IMR-90 (cell line): Measurements from ENCODE around the gene PNKD. TPM values are rescaled to one million over a fixed set of nuclear protein-coding genes. Genes with fewer than 3 reads are reported as not detected.
A peak's percentile ranks its signal among the peaks of the same experiment; 100 is the strongest.

ENCODE experiments used
- ATAC-seq: fragments of 200-7000 bp; cut with Tn5 transposase; 2 replicates; pipeline ENCODE4 v1.9.1; 2020; ENCODE audit warnings: low read depth, mild to moderate bottlenecking, moderate library complexity
- BruUV-seq: library from RNA; stranded (reverse); fragments of 400-500 nt; replicated peaks from 2 replicates; lab custom pipeline; 2021; lab: Mats Ljungman, UMichigan
- CTCF ChIA-PET: fragments of 300-600 bp; formaldehyde crosslinking; extraction: SDS; loops from one replicate; lab custom pipeline; 2021; ENCODE audit warnings: antibody characterized with exemption; lab: Yijun Ruan, JAX
- POLR2A ChIA-PET: fragments of 300-600 bp; sonication (Branson Sonifier 250); formaldehyde crosslinking; loops from one replicate; lab custom pipeline; 2022; ENCODE audit warnings: antibody characterized with exemption; ENCODE audit not compliant: unreplicated experiment; lab: Charles Lee
- DNase-seq: peaks from one replicate; pipeline ENCODE4 v3.0.0; 2013
- H2AFZ ChIP-seq: replicated peaks from 2 replicates; pipeline ENCODE3; 2013; ENCODE audit warnings: low read length, mild to moderate bottlenecking; ENCODE audit not compliant: poor library complexity
- H2AK5ac ChIP-seq: 2 replicates; pipeline ENCODE4 v1.6.1; 2013; ENCODE audit warnings: low read depth, low read length, inconsistent platforms
- H2AK9ac ChIP-seq: replicated peaks from 2 replicates; pipeline ENCODE3; 2013; ENCODE audit warnings: mild to moderate bottlenecking, low read depth, low read length, moderate library complexity; ENCODE audit not compliant: poor library complexity
- H2BK120ac ChIP-seq: 2 replicates; pipeline ENCODE4 v1.6.1; 2013; ENCODE audit warnings: low read depth, low read length, inconsistent platforms
- H2BK15ac ChIP-seq: 3 replicates; pipeline ENCODE4 v1.6.1; 2013; ENCODE audit warnings: low read depth, low read length, inconsistent platforms
- H2BK20ac ChIP-seq: 2 replicates; pipeline ENCODE4 v1.6.1; 2013; ENCODE audit warnings: low read depth, mild to moderate bottlenecking, inconsistent platforms, low read length, moderate library complexity
- H2BK5ac ChIP-seq: 2 replicates; pipeline ENCODE4 v1.6.1; 2013; ENCODE audit warnings: mild to moderate bottlenecking, low read depth, low read length, inconsistent platforms; ENCODE audit not compliant: poor library complexity, severe bottlenecking
- H3K14ac ChIP-seq: replicated peaks from 2 replicates; pipeline ENCODE4 v1.6.1; 2013; ENCODE audit warnings: low read depth, low read length, inconsistent platforms
- H3K18ac ChIP-seq: 2 replicates; pipeline ENCODE4 v1.6.1; 2013; ENCODE audit warnings: low read depth, low read length, control low read depth
- H3K23ac ChIP-seq: 2 replicates; pipeline ENCODE4 v1.6.1; 2013; ENCODE audit warnings: low read depth, low read length, inconsistent platforms
- H3K27ac ChIP-seq: 2 replicates; pipeline ENCODE4 v1.5.1; 2013; ENCODE audit warnings: mild to moderate bottlenecking, control low read depth, low read length; ENCODE audit not compliant: insufficient read depth
- H3K27me3 ChIP-seq: 2 replicates; pipeline ENCODE4 v1.6.1; 2013; ENCODE audit warnings: low read length; ENCODE audit not compliant: control insufficient read depth, insufficient read depth
- H3K36me3 ChIP-seq: 2 replicates; pipeline ENCODE4 v1.6.1; 2013; ENCODE audit warnings: low read length, mixed read lengths; ENCODE audit not compliant: control insufficient read depth, insufficient read depth
- H3K4ac ChIP-seq: 2 replicates; pipeline ENCODE4 v1.6.1; 2013; ENCODE audit warnings: low read depth, low read length, inconsistent platforms
- H3K4me1 ChIP-seq: 2 replicates; pipeline ENCODE4 v1.6.1; 2013; ENCODE audit warnings: low read length, mixed read lengths; ENCODE audit not compliant: control insufficient read depth, insufficient read depth
- H3K4me2 ChIP-seq: 2 replicates; pipeline ENCODE4 v1.6.1; 2013; ENCODE audit warnings: low read depth, mild to moderate bottlenecking, control low read depth, low read length, moderate library complexity
- H3K4me3 ChIP-seq: 2 replicates; pipeline ENCODE4 v1.5.1; 2013; ENCODE audit warnings: low read depth, mild to moderate bottlenecking, control low read depth, low read length, moderate library complexity; ENCODE audit not compliant: insufficient read depth
- H3K56ac ChIP-seq: 2 replicates; pipeline ENCODE4 v1.6.1; 2013; ENCODE audit warnings: low read length, inconsistent platforms; ENCODE audit not compliant: insufficient read depth; ENCODE audit errors: extremely low read depth
- H3K79me1 ChIP-seq, 2 experiments: 2 replicates each; pipeline ENCODE4 v1.6.1; 2013; ENCODE audit warnings: low read length in 2 of 2, inconsistent platforms in 1 of 2, low read depth in 1 of 2
- H3K9ac ChIP-seq: 2 replicates; pipeline ENCODE4 v1.6.1; 2013; ENCODE audit warnings: low read depth, low read length, control low read depth
- H3K9me1 ChIP-seq: 2 replicates; pipeline ENCODE4 v1.6.1; 2013; ENCODE audit warnings: low read length, inconsistent platforms; ENCODE audit not compliant: insufficient read depth
- H3K9me3 ChIP-seq: 2 replicates; pipeline ENCODE4 v1.6.1; 2013; ENCODE audit warnings: low read length; ENCODE audit not compliant: control insufficient read depth, insufficient read depth
- H4K20me1 ChIP-seq: 2 replicates; pipeline ENCODE4 v1.6.1; 2013; ENCODE audit warnings: low read length, inconsistent platforms; ENCODE audit not compliant: insufficient read depth
- H4K5ac ChIP-seq: 2 replicates; pipeline ENCODE4 v1.6.1; 2013; ENCODE audit warnings: mild to moderate bottlenecking, low read depth, low read length, control low read depth
- H4K8ac ChIP-seq, 2 experiments: 2 replicates each; pipeline ENCODE4 v1.6.1; 2013; ENCODE audit warnings: low read depth in 2 of 2, low read length in 2 of 2, control low read depth in 1 of 2, inconsistent platforms in 1 of 2
- H4K91ac ChIP-seq: 2 replicates; pipeline ENCODE4 v1.6.1; 2013; ENCODE audit warnings: low read depth, low read length, inconsistent platforms; ENCODE audit not compliant: insufficient read depth
- BHLHE40 ChIP-seq: fragments of 150-350 bp; IDR thresholded peaks from 2 replicates; pipeline ENCODE4 v1.6.1; 2016; ENCODE audit warnings: mild to moderate bottlenecking, low read depth, low read length
- CEBPB ChIP-seq: IDR thresholded peaks from 2 replicates; pipeline ENCODE4 v1.6.1; 2012; ENCODE audit warnings: low read depth, low read length, improper control_type of control experiment
- CHD1 ChIP-seq: IDR thresholded peaks from 2 replicates; pipeline ENCODE4 v1.6.1; 2012; ENCODE audit warnings: low read depth, low read length, improper control_type of control experiment
- FOS ChIP-seq: fragments of 150-350 bp; IDR thresholded peaks from 2 replicates; pipeline ENCODE4 v1.6.1; 2016; ENCODE audit warnings: low read depth, low read length
- MAFK ChIP-seq: IDR thresholded peaks from 2 replicates; pipeline ENCODE4 v1.6.1; 2012; ENCODE audit warnings: low read depth, low read length, improper control_type of control experiment
- MAZ ChIP-seq: IDR thresholded peaks from 2 replicates; pipeline ENCODE4 v1.6.1; 2012; ENCODE audit warnings: low read depth, mild to moderate bottlenecking, low read length, improper control_type of control experiment, moderate library complexity, borderline replicate concordance
- MXI1 ChIP-seq: IDR thresholded peaks from 2 replicates; pipeline ENCODE4 v1.6.1; 2012; ENCODE audit warnings: low read depth, mild to moderate bottlenecking, low read length, moderate library complexity, borderline replicate concordance
- NFE2L2 ChIP-seq: fragments of 150-350 bp; IDR thresholded peaks from 2 replicates; pipeline ENCODE4 v1.6.1; 2016; ENCODE audit warnings: low read depth, mild to moderate bottlenecking, low read length
- POLR2A ChIP-seq: IDR thresholded peaks from 2 replicates; pipeline ENCODE4 v1.6.1; 2012; ENCODE audit warnings: mild to moderate bottlenecking, low read depth, low read length
- RAD21 ChIP-seq: IDR thresholded peaks from 2 replicates; pipeline ENCODE4 v1.6.1; 2012; ENCODE audit warnings: low read length, improper control_type of control experiment
- RCOR1 ChIP-seq: IDR thresholded peaks from 2 replicates; pipeline ENCODE4 v1.6.1; 2012; ENCODE audit warnings: mild to moderate bottlenecking, low read length, improper control_type of control experiment; ENCODE audit not compliant: insufficient replicate concordance
- RFX5 ChIP-seq: IDR thresholded peaks from 2 replicates; pipeline ENCODE4 v1.8.0; 2012; ENCODE audit warnings: low read depth, mild to moderate bottlenecking, low read length, moderate library complexity
- SMC3 ChIP-seq: fragments of 150-350 bp; IDR thresholded peaks from 2 replicates; pipeline ENCODE4 v1.6.1; 2016; ENCODE audit warnings: low read depth, mild to moderate bottlenecking, antibody characterized with exemption, low read length, moderate library complexity
- WGBS, 2 experiments: methylation state at CpG; one replicate each; pipeline versions ENCODE4 v1.1.5 to v1.1.7; 2013; ENCODE audit warnings: missing lambda C conversion rate in 2 of 2; ENCODE audit not compliant: insufficient read length in 1 of 2; ENCODE audit errors: extremely low coverage in 2 of 2; 5-methylcytosine and 5-hydroxymethylcytosine counted together
- dilution Hi-C: fragments of 300-500 bp; cut with HindIII; formaldehyde crosslinking; loops from one replicate; pipeline ENCODE4 v1.14.3; 2018; ENCODE audit warnings: low sequenced_read_pairs; ENCODE audit not compliant: unreplicated experiment
- in situ Hi-C: fragments of 300-500 bp; cut with MboI; formaldehyde crosslinking; loops from 3 replicates; pipeline ENCODE4 v1.14.3; 2019; ENCODE audit warnings: low sequenced_read_pairs, inconsistent platforms, mixed read lengths
- intact Hi-C: fragments of 100-400 bp; cut with micrococcal nuclease; formaldehyde crosslinking; loops from 2 replicates; pipeline ENCODE4 v1.10.0; 2022
- polyA plus RNA-seq, 3 experiments: library from polyadenylated mRNA; depleted of rRNA; stranded (reverse); fragments of >200 nt; gene quantifications; 2 replicates each; pipeline ENCODE4 v1.2.3, GENCODE V29; 2012; ENCODE audit warnings: low replicate concordance in 1 of 3
- total RNA-seq: library from RNA; depleted of rRNA; stranded (reverse); fragments of >200 nt; gene quantifications from 2 replicates; pipeline ENCODE4 v1.2.3, GENCODE V29; 2012
- TF ChIP-seq, protein P1 (sequence below): conservative IDR thresholded peaks from 2 replicates; pipeline ENCODE4 v1.5.1; 2012; ENCODE audit warnings: mild to moderate bottlenecking, low read depth, low read length, improper control_type of control experiment
- TF ChIP-seq, protein P2 (sequence below): fragments of 150-350 bp; IDR thresholded peaks from 2 replicates; pipeline ENCODE4 v1.6.1; 2016; ENCODE audit warnings: low read depth, mild to moderate bottlenecking, low read length, moderate library complexity, borderline replicate concordance
- TF ChIP-seq, protein P3 (sequence below): fragments of 150-350 bp; IDR thresholded peaks from 2 replicates; pipeline ENCODE4 v1.6.1; 2017; ENCODE audit warnings: mild to moderate bottlenecking, antibody characterized with exemption, low read length, low read depth

Gene PNKD
- total and polyA plus RNA-seq, 2 of the 4 experiments (the other 2 are of a cell fraction) = 19.2 to 68.5 TPM

DNA sequence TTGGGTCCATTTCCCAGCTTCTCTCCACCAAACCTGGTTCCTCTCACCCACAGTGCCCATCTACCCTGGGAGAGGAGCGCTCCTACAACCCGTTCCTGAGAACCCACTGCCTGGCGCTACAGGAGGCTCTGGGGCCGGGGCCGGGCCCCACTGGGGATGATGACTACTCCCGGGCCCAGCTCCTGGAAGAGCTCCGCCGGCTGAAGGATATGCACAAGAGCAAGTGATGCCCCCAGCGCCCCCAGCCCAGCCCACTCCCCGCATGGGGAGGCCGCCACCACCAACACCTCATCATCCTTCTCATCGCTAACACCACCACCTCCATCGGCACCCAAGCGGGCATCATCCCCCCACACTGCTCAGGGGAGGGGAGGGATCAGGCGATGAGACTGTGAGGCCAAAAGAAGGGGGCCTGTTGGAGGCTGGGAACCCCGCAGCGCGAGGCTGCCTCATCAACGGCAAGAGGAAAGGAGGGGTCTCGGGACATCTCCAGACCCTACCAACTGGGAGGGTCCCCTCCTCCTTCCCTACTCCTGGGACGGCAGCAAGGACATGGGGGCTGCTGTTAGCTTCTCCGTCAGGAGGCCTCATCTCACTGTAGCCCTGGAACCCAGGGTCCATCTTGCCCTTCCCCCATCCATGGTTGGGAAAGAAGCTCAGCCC lies 74.6 kb downstream of the PNKD start:
- no peak overlapping the region for H2AFZ ChIP-seq
- ATAC-seq = no peak

More for the DNA sequence above, 74.6 kb downstream of the PNKD start:
- H4K20me1 ChIP-seq = no peaks in the 10 kb centered on the region
- H2BK5ac ChIP-seq = no peak overlapping the region
- no peaks in the 10 kb centered on the region; the same call in 1 of the 2 replicates for H3K27me3 ChIP-seq
- no peak for DNase-seq
- H3K9me1 ChIP-seq = no peaks in the 10 kb centered on the region
- H2AK5ac ChIP-seq = 0 out of 2 replicates have a peak overlapping the region, but pooled peaks have one; percentile 8
- no peaks in the 10 kb centered on the region for H3K79me1 ChIP-seq
- H2AK9ac ChIP-seq = no peak overlapping the region
- H3K9me3 ChIP-seq = no peaks in the 10 kb centered on the region
- H2BK15ac ChIP-seq = no peak overlapping the region
- BruUV-seq = no TSS peak
- ChIA-PET CTCF (no interaction called here), POLR2A (no interaction called here)
- H2BK20ac ChIP-seq = no peak overlapping the region
- H2BK120ac ChIP-seq = no peak overlapping the region
- dilution Hi-C loops = no loop called here
- no peaks in the 10 kb centered on the region for H3K36me3 ChIP-seq
- H3K4me2 ChIP-seq = no peak overlapping the region
- H3K14ac ChIP-seq = no peak overlapping the region
- peaks cover 8% of the 10 kb centered on the region; the same call in 1 of the 2 replicates for H3K4me1 ChIP-seq
- WGBS, 2 experiments = 79% methylated on average over 5 of the region's 22 CpGs; no CpG with 5 or more reads in 1 of the 2 experiments
- H4K8ac ChIP-seq = no peak overlapping the region
- H3K56ac ChIP-seq = no peak overlapping the region
- H4K91ac ChIP-seq = no peak overlapping the region
- TF ChIP-seq RFX5 = no peak
- TF ChIP-seq MAFK = no peak
- no peak for TF ChIP-seq SMC3
- TF ChIP-seq, protein P1, sequence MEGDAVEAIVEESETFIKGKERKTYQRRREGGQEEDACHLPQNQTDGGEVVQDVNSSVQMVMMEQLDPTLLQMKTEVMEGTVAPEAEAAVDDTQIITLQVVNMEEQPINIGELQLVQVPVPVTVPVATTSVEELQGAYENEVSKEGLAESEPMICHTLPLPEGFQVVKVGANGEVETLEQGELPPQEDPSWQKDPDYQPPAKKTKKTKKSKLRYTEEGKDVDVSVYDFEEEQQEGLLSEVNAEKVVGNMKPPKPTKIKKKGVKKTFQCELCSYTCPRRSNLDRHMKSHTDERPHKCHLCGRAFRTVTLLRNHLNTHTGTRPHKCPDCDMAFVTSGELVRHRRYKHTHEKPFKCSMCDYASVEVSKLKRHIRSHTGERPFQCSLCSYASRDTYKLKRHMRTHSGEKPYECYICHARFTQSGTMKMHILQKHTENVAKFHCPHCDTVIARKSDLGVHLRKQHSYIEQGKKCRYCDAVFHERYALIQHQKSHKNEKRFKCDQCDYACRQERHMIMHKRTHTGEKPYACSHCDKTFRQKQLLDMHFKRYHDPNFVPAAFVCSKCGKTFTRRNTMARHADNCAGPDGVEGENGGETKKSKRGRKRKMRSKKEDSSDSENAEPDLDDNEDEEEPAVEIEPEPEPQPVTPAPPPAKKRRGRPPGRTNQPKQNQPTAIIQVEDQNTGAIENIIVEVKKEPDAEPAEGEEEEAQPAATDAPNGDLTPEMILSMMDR = no peak
- no peak for TF ChIP-seq POLR2A
- TF ChIP-seq, protein P2, sequence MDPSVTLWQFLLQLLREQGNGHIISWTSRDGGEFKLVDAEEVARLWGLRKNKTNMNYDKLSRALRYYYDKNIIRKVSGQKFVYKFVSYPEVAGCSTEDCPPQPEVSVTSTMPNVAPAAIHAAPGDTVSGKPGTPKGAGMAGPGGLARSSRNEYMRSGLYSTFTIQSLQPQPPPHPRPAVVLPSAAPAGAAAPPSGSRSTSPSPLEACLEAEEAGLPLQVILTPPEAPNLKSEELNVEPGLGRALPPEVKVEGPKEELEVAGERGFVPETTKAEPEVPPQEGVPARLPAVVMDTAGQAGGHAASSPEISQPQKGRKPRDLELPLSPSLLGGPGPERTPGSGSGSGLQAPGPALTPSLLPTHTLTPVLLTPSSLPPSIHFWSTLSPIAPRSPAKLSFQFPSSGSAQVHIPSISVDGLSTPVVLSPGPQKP = no peak
- no peak for TF ChIP-seq MXI1
- TF ChIP-seq RAD21 = no peak
- no peak for TF ChIP-seq MAZ
- TF ChIP-seq, protein P3, sequence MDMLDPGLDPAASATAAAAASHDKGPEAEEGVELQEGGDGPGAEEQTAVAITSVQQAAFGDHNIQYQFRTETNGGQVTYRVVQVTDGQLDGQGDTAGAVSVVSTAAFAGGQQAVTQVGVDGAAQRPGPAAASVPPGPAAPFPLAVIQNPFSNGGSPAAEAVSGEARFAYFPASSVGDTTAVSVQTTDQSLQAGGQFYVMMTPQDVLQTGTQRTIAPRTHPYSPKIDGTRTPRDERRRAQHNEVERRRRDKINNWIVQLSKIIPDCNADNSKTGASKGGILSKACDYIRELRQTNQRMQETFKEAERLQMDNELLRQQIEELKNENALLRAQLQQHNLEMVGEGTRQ = no peak
- no peak for TF ChIP-seq NFE2L2
- no peak for TF ChIP-seq CEBPB
- no peak for TF ChIP-seq FOS
- no peak for TF ChIP-seq CHD1
- no peak for TF ChIP-seq RCOR1
- no peak for TF ChIP-seq BHLHE40
- H3K4me3 ChIP-seq = no peak overlapping the region
- no peak overlapping the region for H3K9ac ChIP-seq
- no peak overlapping the region for H3K27ac ChIP-seq
- H3K23ac ChIP-seq = no peak overlapping the region
- H3K18ac ChIP-seq = no peak overlapping the region
- H3K4ac ChIP-seq = no peak overlapping the region
- intact Hi-C loops = no loop called here
- in situ Hi-C loops = no loop called here
- no peak overlapping the region for H4K5ac ChIP-seq
